Activated naive CD4-positive, alpha-beta T cell treated with Interleukin-2 at 50 U/mL for 16 hours (primary cell): ENCODE measurements around the gene AGBL1.

ENCODE experiments used
- DNase-seq: peaks from one replicate; pipeline ENCODE4 v3.0.0-alpha.2; 2020

Gene AGBL1

GRCh38 chr15:86657305-86657704, 577.6 kb downstream of the AGBL1 start:
- DNase-seq, result no peak

GRCh38 chr15:86659724-86660411, 580.2 kb downstream of the AGBL1 start:
- DNase-seq, result no peak

GRCh38 chr15:86661580-86661979, 581.9 kb downstream of the AGBL1 start:
- no peak for DNase-seq

- DNase-seq, result no peak
Measured at GRCh38 chr15:86663304-86663703, 583.6 kb downstream of the AGBL1 start.

GRCh38 chr15:86663979-86664378, 584.3 kb downstream of the AGBL1 start:
- no peak for DNase-seq

GRCh38 chr15:86664581-86664980, 584.9 kb downstream of the AGBL1 start:
- DNase-seq, result no peak

GRCh38 chr15:86676002-86676401, 596.3 kb downstream of the AGBL1 start:
- no peak for DNase-seq

- no peak for DNase-seq
Measured at GRCh38 chr15:86677278-86677677, 597.6 kb downstream of the AGBL1 start.

GRCh38 chr15:86685263-86685662, 605.6 kb downstream of the AGBL1 start:
- no peak for DNase-seq

- DNase-seq, result no peak
Measured at GRCh38 chr15:86689006-86689405, 609.3 kb downstream of the AGBL1 start.

GRCh38 chr15:86690566-86690965, 610.9 kb downstream of the AGBL1 start:
- no peak for DNase-seq

- no peak for DNase-seq
Measured at GRCh38 chr15:86691091-86691663, 611.5 kb downstream of the AGBL1 start.

GRCh38 chr15:86700864-86701610, 621.4 kb downstream of the AGBL1 start:
- no peak for DNase-seq

GRCh38 chr15:86701611-86701963, 621.9 kb downstream of the AGBL1 start:
- DNase-seq, result no peak

GRCh38 chr15:86706813-86707212, 627.1 kb downstream of the AGBL1 start:
- no peak for DNase-seq

- no peak for DNase-seq
Measured at GRCh38 chr15:86711476-86711875, 631.8 kb downstream of the AGBL1 start.

- no peak for DNase-seq
Measured at GRCh38 chr15:86714241-86714640, 634.6 kb downstream of the AGBL1 start.

- DNase-seq, result no peak
Measured at GRCh38 chr15:86725628-86726027, 646.0 kb downstream of the AGBL1 start.

- DNase-seq, result no peak
Measured at GRCh38 chr15:86735247-86736040, 655.8 kb downstream of the AGBL1 start.

GRCh38 chr15:86741917-86742316, 662.2 kb downstream of the AGBL1 start:
- DNase-seq, result no peak

GRCh38 chr15:86743283-86743903, 663.7 kb downstream of the AGBL1 start:
- DNase-seq, result peak; percentile 60

GRCh38 chr15:86744198-86744780, 664.6 kb downstream of the AGBL1 start:
- no peak for DNase-seq

- no peak for DNase-seq
Measured at GRCh38 chr15:86751116-86751515, 671.4 kb downstream of the AGBL1 start.
